Natural killer cell (primary cell): ENCODE data around the gene WDFY4. TPM values are rescaled to one million over a fixed set of nuclear protein-coding genes. Genes with fewer than 3 reads are reported as not detected.

Experiments used
- ATAC-seq, 3 donors: fragments of 150-1000 bp in 2 of 3; fragments of 200-7000 bp in 1 of 3; cut with Tn5 transposase; 1 replicate in 1 of 3; 2 replicates in 2 of 3; pipeline ENCODE4 v1.10.0; 2021; ENCODE audit warnings: mild to moderate bottlenecking in 2 of 3, moderate library complexity in 2 of 3
- DNase-seq, 2 donors: peaks; one replicate each; pipeline versions ENCODE4 v3.0.0 to v3.0.0-alpha.2; 2013 to 2021; ENCODE audit warnings: mixed read lengths in 1 of 2
- H3K27ac ChIP-seq: one replicate; pipeline ENCODE4 v1.5.1; 2013; ENCODE audit warnings: mild to moderate bottlenecking, low read length
- H3K27me3 ChIP-seq: one replicate; pipeline ENCODE4 v1.6.1; 2013; ENCODE audit warnings: low read length; ENCODE audit not compliant: control insufficient read depth, insufficient read depth
- H3K36me3 ChIP-seq: one replicate; pipeline ENCODE4 v1.6.1; 2013; ENCODE audit warnings: low read length; ENCODE audit not compliant: control insufficient read depth, insufficient read depth
- H3K4me1 ChIP-seq: one replicate; pipeline ENCODE4 v1.6.1; 2013; ENCODE audit warnings: low read length; ENCODE audit not compliant: control insufficient read depth, insufficient read depth
- H3K4me3 ChIP-seq: one replicate; pipeline ENCODE4 v1.5.1; 2013; ENCODE audit warnings: low read length
- H3K9me3 ChIP-seq: one replicate; pipeline ENCODE4 v1.6.1; 2013; ENCODE audit warnings: low read length; ENCODE audit not compliant: control insufficient read depth, insufficient read depth
- H3K27ac Mint-ChIP-seq, 2 donors: one replicate each; pipeline ENCODE4 v1.8.0; 2022; ENCODE audit warnings: mild to moderate bottlenecking in 2 of 2, mixed read lengths in 2 of 2, moderate library complexity in 1 of 2
- H3K27me3 Mint-ChIP-seq, 2 donors: one replicate each; pipeline ENCODE4 v1.8.0; 2022; ENCODE audit warnings: low read depth in 2 of 2, mixed read lengths in 2 of 2
- H3K36me3 Mint-ChIP-seq: one replicate; pipeline ENCODE4 v1.8.0; 2022; ENCODE audit warnings: mixed read lengths
- H3K4me1 Mint-ChIP-seq, 2 donors: one replicate each; pipeline ENCODE4 v1.8.0; 2022; ENCODE audit warnings: mixed read lengths in 2 of 2
- H3K4me3 Mint-ChIP-seq: one replicate; pipeline ENCODE4 v1.8.0; 2022; ENCODE audit warnings: mild to moderate bottlenecking, moderate library complexity, mixed read lengths
- H3K9me3 Mint-ChIP-seq, 2 donors: one replicate each; pipeline ENCODE4 v1.8.0; 2022; ENCODE audit warnings: mixed read lengths in 2 of 2
- WGBS: methylation state at CpG from one replicate; pipeline ENCODE4 v1.1.7; 2013; ENCODE audit warnings: missing lambda C conversion rate; ENCODE audit not compliant: insufficient coverage; 5-methylcytosine and 5-hydroxymethylcytosine counted together
- intact Hi-C: fragments of 100-400 bp; cut with micrococcal nuclease; formaldehyde crosslinking; loops from one replicate; pipeline ENCODE4 v1.14.2; 2022
- total RNA-seq, 4 donors: library from RNA; stranded (reverse); fragments of 120-200 nt in 1 of 4; gene quantifications; one replicate each; pipeline versions ENCODE4 v1.2.3 to v1.2.4, GENCODE V29; 2013 to 2022
- TF ChIP-seq, protein P1 (sequence below): fragments of 200-600 bp; IDR thresholded peaks from one replicate; pipeline ENCODE4 v1.8.0; 2022; ENCODE audit warnings: antibody characterized with exemption

Gene WDFY4
- total RNA-seq, 3 donors from 2014 or later (not counting 1 experiment from before 2014, with no cell fraction given), result 1.7 to 8.4 (median 3.5) TPM

- no peaks in the 10 kb centered on the region for H3K4me1 Mint-ChIP-seq
- WGBS, result 80% methylated on average over 6 of the region's 6 CpGs
- H3K4me1 ChIP-seq, result no peaks in the 10 kb centered on the region
- H3K4me3 ChIP-seq, result no peak overlapping the region
- H3K27me3 Mint-ChIP-seq, result peaks cover 0 to 6% of the 10 kb centered on the region in 2 donors
- no peaks in the 10 kb centered on the region for H3K9me3 ChIP-seq
- no peak overlapping the region for H3K27ac ChIP-seq
- no peaks in the 10 kb centered on the region for H3K27me3 ChIP-seq
- H3K27ac Mint-ChIP-seq, result no peak overlapping the region
- no peak overlapping the region for H3K4me3 Mint-ChIP-seq
- no peak for ATAC-seq
- no peaks in the 10 kb centered on the region for H3K36me3 ChIP-seq
- no peak for DNase-seq
- H3K36me3 Mint-ChIP-seq, result no peaks in the 10 kb centered on the region
- H3K9me3 Mint-ChIP-seq, result peaks cover 0 to 4% of the 10 kb centered on the region in 2 donors
- intact Hi-C loops, result no loop called here
- TF ChIP-seq, protein P1, sequence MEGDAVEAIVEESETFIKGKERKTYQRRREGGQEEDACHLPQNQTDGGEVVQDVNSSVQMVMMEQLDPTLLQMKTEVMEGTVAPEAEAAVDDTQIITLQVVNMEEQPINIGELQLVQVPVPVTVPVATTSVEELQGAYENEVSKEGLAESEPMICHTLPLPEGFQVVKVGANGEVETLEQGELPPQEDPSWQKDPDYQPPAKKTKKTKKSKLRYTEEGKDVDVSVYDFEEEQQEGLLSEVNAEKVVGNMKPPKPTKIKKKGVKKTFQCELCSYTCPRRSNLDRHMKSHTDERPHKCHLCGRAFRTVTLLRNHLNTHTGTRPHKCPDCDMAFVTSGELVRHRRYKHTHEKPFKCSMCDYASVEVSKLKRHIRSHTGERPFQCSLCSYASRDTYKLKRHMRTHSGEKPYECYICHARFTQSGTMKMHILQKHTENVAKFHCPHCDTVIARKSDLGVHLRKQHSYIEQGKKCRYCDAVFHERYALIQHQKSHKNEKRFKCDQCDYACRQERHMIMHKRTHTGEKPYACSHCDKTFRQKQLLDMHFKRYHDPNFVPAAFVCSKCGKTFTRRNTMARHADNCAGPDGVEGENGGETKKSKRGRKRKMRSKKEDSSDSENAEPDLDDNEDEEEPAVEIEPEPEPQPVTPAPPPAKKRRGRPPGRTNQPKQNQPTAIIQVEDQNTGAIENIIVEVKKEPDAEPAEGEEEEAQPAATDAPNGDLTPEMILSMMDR, result no peak
Observed at GRCh38 chr10:48744587-48744986, 59.9 kb downstream of the WDFY4 start.

DNA sequence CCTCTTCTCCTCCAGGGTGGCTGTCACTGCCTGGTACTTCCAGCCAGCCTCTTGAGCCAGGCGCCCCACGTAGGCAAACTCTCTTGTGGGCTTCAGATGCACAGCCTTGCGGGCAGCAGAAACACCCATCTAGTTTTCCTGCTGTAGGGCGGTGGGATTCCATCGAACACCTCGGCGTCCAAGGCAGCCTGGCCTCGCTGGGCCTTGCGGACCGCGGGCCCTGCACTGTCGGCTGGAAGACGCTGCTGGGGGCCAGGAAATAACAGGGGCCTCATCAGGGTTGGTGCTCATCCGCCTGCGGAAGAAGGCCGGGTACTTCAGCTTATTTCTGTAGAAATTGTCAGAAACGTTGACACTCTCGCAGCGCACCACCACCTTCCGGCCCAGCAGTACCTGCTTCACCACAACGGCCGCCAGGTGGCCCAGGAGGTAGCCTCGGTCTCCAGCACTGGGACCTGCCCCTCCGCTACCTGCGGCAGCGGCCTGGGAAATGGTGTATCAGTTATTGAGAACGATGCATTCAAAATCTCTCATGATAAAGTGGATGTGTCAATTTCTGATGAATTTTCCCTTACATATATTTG lies 61.1 kb downstream of the WDFY4 start:
- Histone ChIP-seq H3K27ac (no peak overlapping the region), H3K9me3 (no peaks in the 10 kb centered on the region), H3K4me1 (no peaks in the 10 kb centered on the region), H3K36me3 (no peaks in the 10 kb centered on the region), H3K27me3 (no peaks in the 10 kb centered on the region), H3K4me3 (no peak overlapping the region)
- H3K27me3 Mint-ChIP-seq, result peaks cover 0 to 6% of the 10 kb centered on the region in 2 donors
- no peaks in the 10 kb centered on the region for H3K4me1 Mint-ChIP-seq
- H3K9me3 Mint-ChIP-seq, result peaks cover 0 to 4% of the 10 kb centered on the region in 2 donors
- ATAC-seq (no peak), DNase-seq (no peak)
- TF ChIP-seq, protein P1, result no peak
- no peak overlapping the region for H3K27ac Mint-ChIP-seq
- WGBS, result 94% methylated on average over 26 of the region's 27 CpGs
- H3K4me3 Mint-ChIP-seq, result no peak overlapping the region
- no peaks in the 10 kb centered on the region for H3K36me3 Mint-ChIP-seq
- intact Hi-C loops, result no loop called here

DNA sequence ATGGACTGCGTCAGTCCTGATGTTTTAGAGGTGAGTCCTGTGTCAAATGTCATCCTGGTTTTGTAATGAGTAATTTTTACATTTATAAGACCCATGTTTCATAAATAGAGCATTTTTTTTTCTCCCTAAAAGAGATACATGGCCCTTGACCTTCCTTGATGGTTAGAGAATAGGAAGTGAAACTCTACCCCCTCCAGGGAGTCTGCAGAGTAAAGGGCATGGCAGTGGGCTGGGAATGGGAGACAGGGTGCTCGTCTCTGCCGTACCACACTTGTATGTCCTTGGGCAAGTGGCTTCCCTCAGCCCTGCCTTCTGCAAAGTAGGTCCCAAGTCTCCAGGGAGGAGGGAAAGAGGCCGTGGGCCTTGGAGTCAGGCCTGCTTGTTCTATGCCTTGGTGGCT lies 63.9 kb downstream of the WDFY4 start:
- Histone ChIP-seq H3K27me3 (no peaks in the 10 kb centered on the region), H3K36me3 (no peaks in the 10 kb centered on the region), H3K9me3 (no peaks in the 10 kb centered on the region), H3K27ac (no peak overlapping the region), H3K4me1 (no peaks in the 10 kb centered on the region), H3K4me3 (no peak overlapping the region)
- intact Hi-C loops, result no loop called here
- TF ChIP-seq, protein P1, result no peak
- Mint-ChIP-seq H3K9me3 (peaks cover 0 to 4% of the 10 kb centered on the region in 2 donors), H3K27me3 (peaks cover 0 to 6% of the 10 kb centered on the region in 2 donors), H3K27ac (no peak overlapping the region), H3K4me1 (no peaks in the 10 kb centered on the region), H3K4me3 (no peak overlapping the region), H3K36me3 (no peaks in the 10 kb centered on the region)
- 83% methylated on average over 4 of the region's 4 CpGs for WGBS
- ATAC-seq, result no peak
- no peak for DNase-seq

DNA sequence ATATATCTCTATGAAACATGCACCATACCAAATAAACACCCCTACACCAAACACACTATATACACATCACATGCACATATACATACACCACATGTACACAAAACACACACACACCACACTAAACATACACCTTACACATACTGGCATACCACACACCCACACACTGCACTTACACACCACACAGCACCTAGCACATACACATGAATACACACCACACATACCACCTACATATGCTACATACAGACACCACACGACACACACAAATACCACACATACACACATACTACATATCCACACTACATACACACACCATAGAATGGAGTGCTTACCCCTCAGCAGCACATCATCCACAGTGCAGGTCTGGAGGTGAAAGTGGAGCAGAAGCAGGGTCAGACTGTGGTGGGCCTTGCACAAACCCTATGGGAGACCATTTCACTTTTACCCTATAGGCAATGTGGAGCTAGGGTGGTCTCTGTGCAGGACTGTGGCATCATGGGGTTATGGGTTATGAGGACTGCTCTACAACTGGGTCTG lies 64.6 kb downstream of the WDFY4 start:
- no peaks in the 10 kb centered on the region for H3K36me3 ChIP-seq
- Mint-ChIP-seq H3K4me1 (no peaks in the 10 kb centered on the region), H3K9me3 (peaks cover 0 to 4% of the 10 kb centered on the region in 2 donors), H3K27ac (no peak overlapping the region), H3K27me3 (peaks cover 0 to 6% of the 10 kb centered on the region in 2 donors), H3K4me3 (no peak overlapping the region), H3K36me3 (no peaks in the 10 kb centered on the region)
- 93% methylated on average over 1 of the region's 1 CpG for WGBS
- no peaks in the 10 kb centered on the region for H3K4me1 ChIP-seq
- intact Hi-C loops, result no loop called here
- no peaks in the 10 kb centered on the region for H3K9me3 ChIP-seq
- no peaks in the 10 kb centered on the region for H3K27me3 ChIP-seq
- TF ChIP-seq, protein P1, result no peak
- no peak for DNase-seq
- no peak overlapping the region for H3K27ac ChIP-seq
- H3K4me3 ChIP-seq, result no peak overlapping the region
- ATAC-seq, result no peak
